ENCODE measurements around the gene RPL5.

RPL5 gene

GRCh38 chr1:92882819-92883218, 51.0 kb downstream of the RPL5 start:
- TF ChIP-seq CTCF (IDR thresholded peaks at IDR 0.05; ENCODE audit: extremely low read depth, insufficient read depth, missing control alignments) = no peak
- in situ Hi-C loops (cut with MboI; ENCODE audit: low pct_unique_long_range_greater_than_20kb, low sequenced_read_pairs, unreplicated experiment) = no loop called here
- no peak for DNase-seq (ENCODE audit: low spot score)

- in situ Hi-C loops (cut with MboI; ENCODE audit: low pct_unique_long_range_greater_than_20kb, low sequenced_read_pairs, unreplicated experiment) = no loop called here
- no peak for TF ChIP-seq CTCF (IDR thresholded peaks at IDR 0.05; ENCODE audit: extremely low read depth, insufficient read depth, missing control alignments)
Observed at GRCh38 chr1:92883297-92883696, 51.5 kb downstream of the RPL5 start.

GRCh38 chr1:92884195-92884594, 52.4 kb downstream of the RPL5 start:
- in situ Hi-C loops (cut with MboI; ENCODE audit: low pct_unique_long_range_greater_than_20kb, low sequenced_read_pairs, unreplicated experiment) = no loop called here
- TF ChIP-seq CTCF (IDR thresholded peaks at IDR 0.05; ENCODE audit: extremely low read depth, insufficient read depth, missing control alignments) = no peak
- DNase-seq (ENCODE audit: low spot score) = no peak

More at GRCh38 chr1:92883297-92883696, 51.5 kb downstream of the RPL5 start:
- DNase-seq (ENCODE audit: low spot score) = no peak

- TF ChIP-seq CTCF (IDR thresholded peaks at IDR 0.05; ENCODE audit: extremely low read depth, insufficient read depth, missing control alignments) = no peak
- in situ Hi-C loops (cut with MboI; ENCODE audit: low pct_unique_long_range_greater_than_20kb, low sequenced_read_pairs, unreplicated experiment) = no loop called here
- DNase-seq (ENCODE audit: low spot score) = no peak
Observed at GRCh38 chr1:92886886-92887419, 55.1 kb downstream of the RPL5 start.

GRCh38 chr1:92887465-92887864, 55.6 kb downstream of the RPL5 start:
- no peak for TF ChIP-seq CTCF (IDR thresholded peaks at IDR 0.05; ENCODE audit: extremely low read depth, insufficient read depth, missing control alignments)
- in situ Hi-C loops (cut with MboI; ENCODE audit: low pct_unique_long_range_greater_than_20kb, low sequenced_read_pairs, unreplicated experiment) = no loop called here

More at GRCh38 chr1:92887465-92887864, 55.6 kb downstream of the RPL5 start:
- no peak for DNase-seq (ENCODE audit: low spot score)
